Right hindlimb (tissue), 1 donor: ENCODE measurements around the gene TPMT.

Experiments used
- DNase-seq: peaks from one replicate; pipeline ENCODE4 v3.0.0-alpha.2; 2018

TPMT gene

DNA sequence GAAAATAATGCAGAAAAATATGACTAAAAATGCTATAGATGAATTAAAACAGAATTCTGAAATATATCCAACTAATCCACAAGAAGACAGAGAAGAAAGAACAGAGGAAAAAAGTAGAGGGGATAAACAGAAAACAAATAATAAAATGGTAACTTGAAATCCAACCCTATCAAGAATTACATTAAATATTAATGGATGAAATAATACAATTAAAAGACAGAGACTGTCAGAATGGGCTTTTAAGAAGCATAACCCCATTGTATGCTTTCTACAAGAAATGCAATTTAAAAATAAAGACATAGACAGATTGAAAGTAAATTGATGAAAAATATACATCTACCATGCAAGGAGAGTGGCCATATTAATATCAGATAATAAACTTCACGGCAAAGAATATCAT is 47.8 kb downstream of the TPMT start:
- no peak for DNase-seq

DNA sequence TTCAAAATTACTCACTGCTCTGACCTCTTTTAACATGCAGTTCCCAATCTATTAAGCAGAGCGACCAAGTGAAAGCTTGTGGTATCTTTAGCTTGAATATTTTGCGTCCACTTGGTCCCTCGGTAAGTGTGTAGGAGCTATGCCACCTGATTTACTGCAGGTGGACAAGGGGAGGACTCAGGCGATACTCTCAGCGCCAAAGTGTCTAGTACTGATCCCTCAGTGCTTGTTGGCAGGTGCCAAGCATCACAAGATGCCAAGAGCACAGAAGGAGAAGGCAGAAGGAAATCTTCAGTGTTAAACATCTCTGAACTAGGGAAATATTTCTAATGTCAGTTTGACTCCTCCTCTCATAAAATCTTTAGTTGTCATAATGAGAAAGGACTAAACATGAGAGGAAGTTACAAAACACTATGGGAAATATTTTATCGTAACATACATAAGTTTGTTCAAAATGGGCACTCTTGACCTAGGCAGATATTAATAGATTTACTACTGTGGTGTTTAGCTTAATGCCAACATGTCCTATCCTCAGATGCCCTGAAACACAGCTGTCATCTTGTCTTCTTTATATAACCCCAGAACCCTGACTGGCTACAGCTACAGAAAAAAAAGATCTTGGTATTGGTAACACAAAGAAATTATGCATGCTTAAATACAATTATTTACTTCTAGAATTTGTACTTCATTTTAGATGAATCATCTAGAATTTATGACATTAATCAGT is 51.9 kb downstream of the TPMT start:
- DNase-seq = no peak

DNA sequence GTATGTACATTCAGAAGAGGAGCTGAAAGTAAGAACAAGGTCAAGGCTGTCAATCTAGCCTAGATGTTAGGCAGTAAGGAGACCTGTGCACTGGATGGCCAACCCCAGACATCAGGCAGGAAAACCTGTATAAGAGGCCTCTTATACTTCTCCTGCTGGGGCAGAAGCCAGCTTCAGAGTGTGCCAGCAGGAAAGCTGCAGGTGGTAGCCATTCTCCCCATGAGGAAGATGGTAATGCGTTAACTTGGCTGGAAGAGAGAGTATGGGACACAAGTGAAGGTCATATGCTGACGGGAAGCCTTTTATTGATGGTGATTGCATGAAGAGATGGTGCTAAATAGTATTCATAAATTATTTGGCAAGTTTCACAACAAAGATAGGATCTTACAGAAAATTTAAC is 53.0 kb downstream of the TPMT start:
- no peak for DNase-seq

DNA sequence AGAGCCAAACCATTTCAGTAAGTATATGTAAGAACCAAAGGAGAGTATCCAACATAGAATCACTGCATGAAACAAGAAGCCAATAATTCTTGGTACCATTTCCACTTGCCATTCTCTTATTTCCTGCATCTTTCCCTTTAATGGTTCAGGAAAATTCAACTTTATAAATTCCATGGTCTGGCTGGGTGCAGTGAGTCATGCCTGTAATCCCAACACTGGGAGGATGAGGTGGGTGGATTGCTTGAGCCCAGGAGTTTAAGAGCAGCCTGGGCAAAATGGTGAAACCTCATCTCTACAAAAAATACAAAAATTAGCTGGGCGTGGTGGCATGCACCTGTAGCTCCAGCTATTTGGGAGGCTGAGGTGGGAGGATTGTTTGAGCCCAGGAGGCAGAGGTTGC is 53.6 kb downstream of the TPMT start:
- no peak for DNase-seq

DNA sequence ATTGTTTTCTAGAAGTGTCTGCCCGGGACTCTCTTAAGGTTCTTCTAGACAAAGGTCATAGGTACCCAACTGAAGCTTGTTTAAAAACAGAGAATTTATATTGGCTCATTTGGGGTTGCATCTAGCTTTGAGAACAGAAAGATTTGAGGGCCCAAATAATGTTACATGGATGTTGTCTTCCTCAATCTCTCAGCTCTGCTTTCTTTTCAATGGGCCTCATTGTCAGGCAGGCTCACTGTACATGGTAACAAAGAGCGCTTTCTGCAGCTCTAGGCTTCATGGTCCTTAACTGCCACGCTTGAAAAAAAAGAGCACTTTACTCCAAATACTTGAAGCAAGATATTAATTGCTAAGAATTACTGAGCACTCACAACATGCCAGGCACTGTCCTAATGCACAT is 54.6 kb downstream of the TPMT start:
- DNase-seq = no peak

DNA sequence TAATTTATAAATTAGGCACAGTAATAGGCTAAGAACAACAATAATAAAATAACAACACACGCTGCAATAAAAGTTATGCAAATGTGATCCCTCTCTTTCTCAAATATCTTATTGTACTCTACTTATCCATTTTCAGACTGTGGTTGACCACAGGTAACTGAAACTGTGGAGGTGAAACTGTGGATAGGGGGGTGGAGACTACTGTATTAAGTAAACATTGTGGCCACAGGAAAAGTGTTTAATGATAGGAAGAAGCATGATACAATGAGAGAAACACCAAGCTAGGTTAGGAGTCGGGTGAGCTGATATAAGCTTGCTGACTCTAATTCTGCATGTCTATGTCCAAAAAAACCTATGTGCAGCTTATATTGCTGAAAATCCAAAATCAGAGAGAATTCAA is 55.4 kb downstream of the TPMT start:
- DNase-seq = no peak

DNA sequence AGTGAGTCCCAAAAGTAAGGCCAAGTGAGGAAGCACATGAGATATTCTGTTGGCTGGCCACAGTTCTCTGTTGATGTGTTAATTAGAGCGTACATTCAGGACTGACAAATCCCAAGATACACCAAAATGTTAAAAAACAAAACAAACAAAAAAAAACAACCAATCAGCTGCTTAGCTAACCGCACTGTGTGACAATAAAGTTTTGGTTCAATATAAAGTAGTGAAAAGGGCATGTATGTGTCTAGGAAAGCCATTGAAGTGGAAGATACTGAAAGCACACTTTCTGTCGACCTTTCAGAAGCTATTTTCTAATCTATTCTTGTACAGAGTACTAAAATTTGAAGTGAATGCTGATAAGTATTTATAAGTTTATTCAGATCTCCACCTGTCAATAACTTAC is 58.5 kb downstream of the TPMT start:
- no peak for DNase-seq

DNA sequence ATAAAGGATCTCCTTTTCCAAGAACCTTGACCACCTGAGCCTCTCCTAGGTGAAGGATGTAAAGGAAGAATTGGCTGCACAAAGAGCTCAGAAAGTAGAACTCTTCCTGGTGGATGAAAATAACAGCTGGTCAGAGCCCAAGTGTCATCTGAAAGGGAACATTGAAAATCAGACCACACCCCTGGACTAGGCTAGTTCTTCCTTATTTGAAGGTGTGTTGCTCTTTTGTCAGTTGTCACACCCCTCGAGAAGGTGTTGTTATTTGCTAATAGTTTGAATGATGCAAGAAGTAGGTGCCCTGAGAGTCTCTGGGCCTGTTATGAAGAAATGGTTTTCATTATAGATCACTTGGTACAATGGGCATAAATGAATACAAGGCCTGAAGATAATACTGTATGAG is 63.5 kb downstream of the TPMT start:
- no peak for DNase-seq

DNA sequence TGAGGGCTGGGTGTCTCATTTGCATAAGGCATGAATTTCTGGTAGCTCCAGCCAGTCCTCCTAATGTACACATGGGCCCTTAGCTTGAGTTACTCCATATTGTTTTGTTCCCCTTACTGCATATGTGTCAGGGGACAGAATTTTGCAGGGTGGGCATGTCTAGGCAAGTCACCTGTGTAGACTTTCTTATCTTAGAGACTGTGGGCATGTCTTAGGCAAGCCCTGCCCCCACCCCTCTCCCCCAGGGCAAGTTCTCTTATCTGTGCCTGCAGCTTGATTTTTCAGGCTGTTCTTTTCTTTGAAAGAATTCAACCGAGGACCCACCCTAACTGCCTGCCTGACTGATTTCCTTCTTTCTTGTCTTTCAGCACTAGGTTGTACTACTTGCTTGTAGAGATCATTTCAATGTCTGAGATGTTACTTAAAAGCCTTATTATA is 64.5 kb downstream of the TPMT start:
- DNase-seq = no peak

DNA sequence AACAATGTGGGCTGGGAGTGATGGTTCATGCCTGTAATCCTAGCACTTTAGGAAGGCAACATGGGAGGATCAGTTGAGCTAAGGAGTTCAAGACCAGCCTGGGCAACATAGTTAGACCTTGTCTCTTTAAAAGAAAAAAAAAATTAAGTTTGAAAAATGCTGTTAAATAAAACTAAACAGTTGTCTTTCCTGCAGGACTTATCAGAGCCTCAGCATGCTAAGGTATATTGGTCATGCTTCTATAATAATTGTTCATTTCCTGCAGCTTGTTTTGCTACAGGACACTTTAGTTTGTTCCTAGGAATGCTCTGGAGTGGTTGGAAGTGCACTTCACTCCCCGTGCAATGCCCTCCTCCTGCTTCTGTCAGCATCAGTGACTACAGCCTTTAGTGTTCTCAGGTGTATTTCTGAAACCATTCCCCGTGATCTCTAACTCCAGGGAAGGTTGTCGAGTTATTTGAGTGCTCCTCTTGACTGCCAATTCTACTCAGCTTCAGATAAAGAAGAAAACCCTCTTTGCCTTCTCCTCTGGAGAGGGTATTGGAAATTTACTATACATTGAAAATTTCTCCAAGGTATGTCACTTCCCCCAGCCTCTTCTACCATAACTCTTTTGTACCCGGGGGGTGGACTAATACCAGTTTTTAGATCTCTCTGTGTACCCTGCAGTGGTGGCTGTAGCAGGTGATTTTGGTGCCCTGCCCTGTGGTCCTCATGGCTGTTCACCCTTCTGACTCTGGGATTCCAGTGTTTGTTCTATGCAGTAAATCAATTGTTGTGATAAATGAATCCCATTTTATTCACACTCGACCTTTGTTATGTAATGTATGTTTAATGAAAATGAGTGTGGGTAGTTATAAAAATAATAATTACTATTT is 66.2 kb downstream of the TPMT start:
- no peak for DNase-seq

DNA sequence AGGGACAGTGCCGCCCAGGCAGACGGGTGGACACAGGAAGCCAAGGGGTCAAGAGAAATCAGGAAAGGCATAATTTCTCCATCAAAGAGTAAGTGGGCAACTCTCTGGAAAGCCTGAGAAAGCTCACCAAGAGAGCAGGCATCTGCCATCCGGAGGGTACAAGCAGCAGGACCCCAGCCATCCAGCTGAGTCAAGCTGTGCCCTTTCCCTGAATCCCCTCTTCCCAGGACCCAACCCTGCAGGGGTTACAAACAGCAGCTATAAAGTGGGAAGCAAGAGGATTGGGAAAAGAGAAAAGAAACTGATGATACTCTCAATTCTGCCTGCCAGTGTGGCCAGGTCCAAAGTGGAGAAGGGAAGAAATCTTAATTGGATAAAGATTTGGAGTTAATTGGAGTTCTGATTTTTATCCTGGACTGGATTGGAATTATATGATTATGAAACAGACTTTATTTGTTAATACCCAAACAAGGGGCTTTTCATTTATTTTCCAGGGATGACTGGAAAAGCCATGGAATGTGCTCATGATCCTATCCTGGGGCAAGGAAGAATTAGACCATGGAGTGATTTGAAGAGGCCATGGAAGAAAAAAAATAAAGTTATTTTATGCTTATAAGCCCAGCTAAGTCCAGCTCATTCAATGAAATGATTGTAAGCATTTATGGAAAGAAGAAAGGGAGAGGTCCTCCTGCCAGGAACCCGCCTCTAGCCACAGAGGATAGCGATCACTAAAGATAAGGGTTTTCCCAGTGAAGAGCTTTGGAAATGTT is 67.3 kb downstream of the TPMT start:
- DNase-seq = no peak

DNA sequence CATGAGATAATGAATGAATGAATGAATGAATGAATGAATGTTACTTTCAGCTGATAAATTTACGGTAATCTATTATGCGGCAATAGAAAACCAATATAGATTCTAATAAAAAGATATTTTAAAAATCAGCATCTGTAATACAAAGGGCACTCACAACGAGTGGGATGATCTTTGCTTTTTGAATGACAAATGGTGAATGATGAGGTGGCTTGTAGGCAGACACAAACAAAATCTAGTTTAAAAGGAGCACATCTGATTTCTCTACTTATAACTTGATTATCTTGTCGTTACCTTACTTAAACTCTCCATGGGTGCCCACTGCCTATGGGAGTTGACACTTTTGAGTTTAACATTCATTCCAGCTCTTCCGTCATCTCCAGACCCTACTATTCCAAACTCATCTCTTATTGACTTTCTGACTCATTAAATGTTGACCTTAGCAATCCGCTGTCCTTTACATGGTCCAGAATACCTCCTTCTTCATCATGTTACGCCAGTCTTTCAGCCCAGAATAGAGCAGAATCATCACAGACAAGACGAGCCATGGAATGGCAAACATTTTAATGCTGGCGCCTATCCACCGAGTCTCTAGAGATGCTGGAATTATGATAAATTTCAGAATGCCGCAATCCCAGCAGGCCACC is 73.7 kb downstream of the TPMT start:
- no peak for DNase-seq

DNA sequence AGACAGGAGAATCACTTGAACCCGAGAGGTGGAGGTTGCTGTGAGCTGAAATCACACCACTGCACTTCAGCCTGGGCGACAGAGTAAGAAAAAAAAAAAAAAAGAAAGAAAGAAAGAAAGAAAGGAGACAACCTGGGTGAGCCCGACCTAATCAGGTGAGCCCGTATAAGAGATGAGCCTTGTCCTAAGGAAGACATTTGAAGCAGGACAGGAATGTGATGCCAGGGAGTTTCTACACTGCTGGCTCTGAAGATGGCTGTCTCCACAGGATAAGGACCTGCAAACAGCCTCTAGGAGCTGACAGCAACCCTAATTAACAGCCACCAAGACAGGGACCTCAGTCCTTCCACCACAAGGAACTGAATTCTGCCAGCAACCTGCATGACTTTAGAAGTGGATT is 74.3 kb downstream of the TPMT start:
- no peak for DNase-seq

DNA sequence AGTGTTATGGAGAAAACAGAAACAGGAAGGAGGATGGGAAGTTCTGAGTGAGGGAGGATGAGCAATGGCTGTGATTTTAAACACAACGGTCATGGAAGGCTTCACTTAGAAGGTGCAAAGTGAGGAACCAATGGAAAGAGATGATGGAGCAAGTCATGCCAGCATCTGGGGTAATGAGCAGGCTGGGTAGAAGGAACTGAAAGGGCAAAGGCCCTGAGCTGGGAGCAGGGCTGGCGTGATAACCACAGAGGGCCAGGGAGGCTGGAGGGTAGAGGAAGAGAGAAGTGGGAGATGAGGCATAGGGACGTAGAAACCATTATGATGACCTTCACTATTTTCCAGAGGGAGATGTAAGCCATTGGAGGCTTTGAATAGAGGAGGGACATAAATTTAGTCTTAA is 76.0 kb downstream of the TPMT start:
- DNase-seq = no peak
